HG02798 (cell line): ENCODE results near the gene CCDC106.

Source experiments
- ATAC-seq: cut with Tn5 transposase; IDR thresholded peaks from one replicate; pipeline ENCODE4 v1.9.1; 2021; ENCODE audit warnings: mild to moderate bottlenecking; ENCODE audit not compliant: unreplicated experiment, poor library complexity

CCDC106 gene

DNA sequence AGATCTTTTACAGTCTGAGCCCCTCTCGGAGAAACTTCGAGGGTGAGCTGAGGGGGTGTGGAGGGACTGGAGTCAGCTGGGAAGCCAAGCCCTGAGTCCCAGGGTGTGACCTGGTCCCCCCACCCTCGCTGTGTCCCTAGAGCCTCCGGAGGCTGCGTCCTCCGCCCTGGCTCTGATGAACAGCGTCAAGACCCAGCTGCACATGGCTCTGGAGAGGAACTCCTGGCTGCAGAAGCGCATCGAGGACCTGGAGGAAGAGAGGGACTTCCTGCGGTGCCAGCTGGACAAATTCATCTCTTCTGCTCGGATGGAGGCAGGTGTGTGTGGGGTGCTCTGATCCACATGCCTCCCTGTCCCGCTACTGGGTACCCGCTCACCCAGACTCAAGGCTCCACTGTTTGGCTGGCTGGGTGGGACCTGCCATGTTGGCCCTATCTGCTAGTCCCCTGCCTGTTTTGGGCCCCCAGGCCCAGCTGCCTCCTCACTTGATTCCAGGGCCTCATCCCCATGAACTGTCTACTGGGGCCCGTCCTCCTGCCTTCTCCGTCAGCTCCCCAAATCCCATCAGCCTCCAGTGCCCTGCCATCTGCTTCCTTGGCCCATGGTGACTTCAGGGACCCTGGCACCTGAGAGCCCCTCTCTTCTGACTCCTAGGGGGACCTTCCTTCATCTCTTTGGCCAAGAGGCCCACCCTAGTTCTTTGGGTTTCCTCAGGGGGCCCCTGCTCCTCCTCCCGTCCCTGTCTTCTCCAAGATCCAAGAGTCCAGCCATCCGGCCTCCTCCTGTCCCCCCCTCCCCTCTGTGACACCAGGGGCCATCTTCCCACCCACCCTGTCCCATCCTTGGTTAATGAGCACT is 1.5 kb downstream of the CCDC106 start:
- ATAC-seq, result no peak

DNA sequence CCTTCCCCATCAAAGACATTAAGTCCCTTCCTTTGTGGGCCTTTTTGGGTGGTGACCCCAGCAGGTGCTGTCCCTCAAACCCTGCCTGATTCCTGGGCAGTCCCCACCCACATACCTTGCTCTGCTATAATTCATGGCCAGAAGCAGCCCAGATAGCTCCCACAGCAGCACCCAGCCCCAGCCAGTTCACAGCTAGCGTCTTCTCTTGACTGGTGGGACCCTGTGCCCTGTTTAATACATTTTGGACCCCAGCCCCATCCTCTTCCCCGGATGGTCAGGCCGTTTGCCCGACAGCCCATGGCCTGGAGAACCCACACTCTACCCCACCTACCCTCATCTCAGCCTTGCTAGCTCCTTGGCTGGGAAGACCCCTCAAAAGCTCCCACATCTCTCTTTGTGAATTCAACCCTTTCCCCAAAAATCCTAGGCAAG is 2.1 kb downstream of the CCDC106 start:
- no peak for ATAC-seq

DNA sequence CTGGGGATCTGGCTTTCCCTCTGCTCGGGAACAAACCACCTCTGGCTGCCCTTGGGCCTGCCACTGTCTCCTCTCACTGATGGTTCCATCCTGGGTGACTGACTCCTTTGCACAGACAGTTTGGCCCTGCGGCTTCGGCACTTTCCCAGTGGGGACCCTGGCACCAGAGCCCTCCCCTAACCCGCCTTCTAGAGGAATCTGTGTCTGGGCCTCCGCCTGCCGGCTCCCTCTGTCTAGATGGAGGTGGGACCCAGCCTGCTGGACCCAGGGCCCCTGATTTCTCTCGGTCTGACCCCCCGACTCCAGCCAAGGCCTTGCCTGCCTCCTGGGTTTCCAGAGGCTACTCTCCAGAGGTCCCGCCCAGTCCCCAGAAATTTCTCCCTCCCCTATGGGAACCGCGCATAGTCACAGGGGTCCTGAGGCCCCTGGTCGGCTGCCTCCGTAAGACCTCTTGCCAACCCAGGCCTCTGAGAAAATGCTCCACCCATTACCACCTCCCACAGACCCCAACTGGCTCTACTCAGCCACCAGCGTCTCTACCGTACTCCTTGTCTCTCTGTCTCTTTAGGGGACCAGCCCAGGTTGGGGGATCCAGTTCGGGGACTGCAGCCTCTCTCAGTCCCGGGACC is 2.7 kb downstream of the CCDC106 start:
- ATAC-seq, result no peak

DNA sequence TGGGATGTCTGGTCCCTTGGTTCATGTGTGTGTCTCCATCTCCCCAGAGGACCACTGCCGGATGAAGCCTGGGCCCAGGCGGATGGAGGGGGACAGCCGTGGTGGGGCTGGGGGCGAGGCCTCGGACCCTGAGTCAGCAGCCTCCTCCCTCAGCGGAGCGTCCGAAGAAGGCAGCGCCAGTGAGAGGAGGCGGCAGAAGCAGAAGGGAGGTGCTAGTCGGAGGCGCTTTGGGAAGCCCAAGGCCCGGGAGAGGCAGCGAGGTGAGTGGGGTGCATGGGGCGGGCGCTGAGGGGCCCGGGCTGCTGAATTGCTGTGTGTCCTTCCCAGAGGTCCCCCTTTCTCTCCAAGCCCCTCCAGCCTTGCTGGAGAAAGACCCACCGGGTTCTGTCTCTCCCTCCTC is 3.2 kb downstream of the CCDC106 start:
- no peak for ATAC-seq

DNA sequence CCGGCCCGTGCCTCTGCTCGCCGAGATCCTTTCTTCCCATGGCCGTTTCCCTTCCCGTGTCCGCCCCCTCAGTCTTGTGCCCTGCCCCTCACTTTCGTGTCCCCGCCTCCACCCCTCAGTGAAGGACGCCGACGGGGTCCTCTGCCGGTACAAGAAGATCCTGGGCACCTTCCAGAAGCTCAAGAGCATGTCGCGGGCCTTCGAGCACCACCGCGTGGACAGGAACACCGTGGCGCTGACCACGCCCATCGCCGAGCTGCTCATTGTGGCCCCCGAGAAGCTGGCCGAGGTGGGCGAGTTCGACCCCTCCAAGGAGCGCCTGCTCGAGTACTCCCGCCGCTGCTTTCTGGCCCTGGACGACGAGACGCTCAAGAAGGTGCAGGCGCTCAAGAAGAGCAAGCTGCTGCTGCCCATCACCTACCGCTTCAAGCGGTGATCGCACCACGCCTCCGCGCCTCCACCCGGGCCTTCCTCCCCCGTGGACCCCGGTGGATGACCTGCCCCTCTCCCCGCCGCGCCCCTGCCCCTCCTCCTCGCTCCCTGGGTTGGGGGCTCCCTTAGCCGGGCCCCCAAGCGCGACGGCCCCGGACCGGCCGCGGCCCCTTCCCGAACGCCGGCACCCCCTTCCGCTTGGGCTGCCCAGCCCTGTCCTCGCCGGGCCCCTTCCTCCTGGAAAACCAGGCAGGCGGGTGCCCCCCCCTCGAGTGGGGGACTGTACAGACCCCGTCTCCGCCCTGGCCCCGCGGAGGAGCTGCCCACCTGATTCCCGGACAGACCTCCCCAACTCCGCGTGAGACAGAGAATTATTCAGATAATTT is 4.5 kb downstream of the CCDC106 start:
- ATAC-seq, result no peak

DNA sequence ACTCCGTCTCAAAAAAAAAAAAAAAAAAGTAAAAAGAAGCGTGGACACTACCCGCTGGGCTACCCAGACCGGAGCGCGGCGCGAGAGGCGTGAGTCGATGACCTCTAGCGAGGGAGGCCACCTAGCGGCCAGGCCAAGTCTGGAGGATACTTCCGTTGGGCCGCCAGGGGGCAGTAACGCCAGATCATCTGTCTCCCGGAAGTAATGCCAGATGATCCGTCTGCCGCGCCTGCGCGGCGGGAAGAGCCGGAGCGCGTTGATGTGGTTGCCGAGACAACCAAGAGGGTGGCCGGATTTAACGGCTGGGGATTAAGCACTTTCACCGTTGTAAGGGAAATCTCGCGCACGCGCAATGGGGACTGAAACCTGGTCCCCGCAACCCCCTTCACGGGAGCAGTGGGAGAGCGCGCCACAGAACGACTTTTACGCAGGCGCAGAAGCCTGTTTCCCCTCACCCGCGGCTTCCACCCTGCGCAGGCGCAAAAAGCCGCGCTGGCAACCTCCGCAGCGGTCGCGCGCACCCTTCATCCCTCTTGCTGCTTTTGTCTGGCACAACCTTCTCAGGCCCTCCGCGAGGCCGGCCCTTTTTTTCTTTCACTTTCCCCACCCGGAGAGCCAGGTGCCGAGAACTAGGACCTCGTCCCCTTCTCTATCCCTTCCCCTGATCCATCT is 5.8 kb downstream of the CCDC106 start:
- peak; percentile 59 for ATAC-seq

DNA sequence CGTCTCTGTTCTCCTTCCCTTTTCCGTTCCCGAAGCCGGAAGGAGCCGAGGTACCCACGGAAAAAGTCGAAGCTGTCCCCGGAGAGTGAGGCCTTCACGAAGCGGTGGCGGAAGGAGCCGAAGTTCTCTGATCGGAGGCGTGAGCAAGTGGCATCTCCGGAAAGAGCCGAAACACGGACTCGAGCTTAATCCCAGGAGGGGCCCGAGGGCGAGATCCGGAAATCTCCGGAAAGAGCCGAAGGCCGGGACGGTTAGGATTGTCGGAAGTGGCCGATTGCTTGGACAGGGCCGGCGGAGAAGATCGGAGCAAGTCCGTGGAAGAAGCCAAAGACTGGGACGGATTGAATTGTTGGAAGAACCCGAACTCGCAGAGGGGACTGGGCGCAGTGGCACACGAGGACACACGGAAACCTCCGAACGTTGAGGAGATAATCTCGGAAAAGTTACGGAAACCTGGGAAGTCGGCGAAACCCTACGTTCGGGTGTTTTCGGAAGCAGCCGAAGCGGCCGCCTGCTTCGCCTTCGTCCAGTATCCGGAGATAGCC is 6.4 kb downstream of the CCDC106 start:
- ATAC-seq, result peak; percentile 67

DNA sequence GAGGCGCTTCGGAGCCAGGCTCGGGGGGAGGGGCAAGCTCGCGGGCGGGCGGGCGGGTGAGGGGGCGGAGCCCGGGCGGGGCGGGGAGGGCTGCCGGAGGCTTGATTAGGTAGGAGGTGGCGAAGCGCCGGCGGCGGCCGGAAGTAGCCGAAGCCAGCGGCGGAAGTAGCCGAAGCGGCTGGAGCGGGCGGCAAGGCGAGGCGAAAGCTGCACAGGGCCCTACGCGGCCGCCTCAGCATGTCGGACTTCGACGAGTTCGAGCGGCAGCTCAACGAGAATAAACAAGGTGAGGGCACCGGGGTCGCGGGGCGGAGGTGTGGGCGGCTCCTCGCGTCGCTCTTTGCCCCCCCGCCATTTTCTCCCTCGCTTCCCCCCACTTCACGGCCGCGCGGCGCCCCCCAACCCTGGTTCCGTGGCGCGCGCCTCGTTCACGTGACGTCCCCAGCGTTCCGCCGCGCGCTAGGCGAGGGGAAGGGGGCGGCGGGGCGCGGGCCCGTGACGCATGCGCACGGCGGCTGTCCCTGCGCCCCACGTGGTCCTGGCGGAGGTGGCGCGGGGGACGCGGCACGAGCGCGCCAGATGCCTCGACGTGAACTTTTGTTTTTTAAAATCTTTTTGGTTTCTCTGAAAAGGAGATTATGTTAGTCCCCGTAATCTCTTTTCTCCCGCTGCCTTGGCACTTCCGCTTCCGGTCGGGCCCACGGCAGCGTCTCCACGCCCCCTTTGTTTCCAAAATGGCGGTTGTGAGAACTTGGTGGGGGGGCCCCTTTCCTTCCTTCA is 7.0 kb downstream of the CCDC106 start, which contains the start of gene U2AF2:
TSS of gene U2AF2 (plus strand) at position 168 of the 780 bp plus-strand sequence. CDS start at position 238, 70 bp downstream.
- ATAC-seq, result peak; percentile 33

DNA sequence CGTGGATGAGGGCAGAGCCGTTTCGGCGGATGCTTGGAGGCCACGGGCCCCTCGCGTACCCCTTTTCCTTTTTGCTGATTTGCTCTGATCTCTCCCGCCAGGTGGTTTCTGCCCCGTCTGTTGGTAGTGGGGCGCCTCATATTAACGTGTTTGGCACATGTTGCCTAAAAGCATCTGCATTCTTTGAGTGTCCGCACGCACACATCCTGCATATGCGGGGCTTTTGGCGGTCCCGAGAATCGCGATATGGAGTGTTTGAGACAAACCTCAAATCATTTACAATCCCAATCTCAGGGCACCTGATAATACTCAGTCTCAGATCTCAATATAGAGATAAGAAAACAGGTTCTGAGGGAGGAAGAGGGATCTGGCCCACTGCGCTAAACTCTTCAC is 7.6 kb downstream of the CCDC106 start:
- ATAC-seq, result no peak

DNA sequence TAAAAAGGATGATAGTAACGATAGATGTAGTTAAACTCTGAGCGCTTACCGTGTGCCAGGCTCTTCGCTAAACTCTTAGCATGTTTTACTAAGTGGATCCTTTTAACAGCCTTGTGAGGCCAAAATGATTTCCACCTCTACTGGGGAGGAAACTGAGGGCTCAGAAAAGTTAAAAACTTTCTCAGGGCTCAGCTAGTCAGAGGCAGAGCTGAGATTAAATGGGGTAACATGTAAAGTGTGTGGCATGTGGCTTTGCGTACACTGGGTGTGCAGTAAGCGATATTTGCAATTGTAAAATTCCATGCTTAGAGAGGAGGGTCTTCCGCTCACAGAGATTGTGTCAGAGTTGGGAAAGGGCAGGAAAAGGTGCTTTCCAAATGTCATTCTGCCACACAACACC is 8.5 kb downstream of the CCDC106 start:
- no peak for ATAC-seq

DNA sequence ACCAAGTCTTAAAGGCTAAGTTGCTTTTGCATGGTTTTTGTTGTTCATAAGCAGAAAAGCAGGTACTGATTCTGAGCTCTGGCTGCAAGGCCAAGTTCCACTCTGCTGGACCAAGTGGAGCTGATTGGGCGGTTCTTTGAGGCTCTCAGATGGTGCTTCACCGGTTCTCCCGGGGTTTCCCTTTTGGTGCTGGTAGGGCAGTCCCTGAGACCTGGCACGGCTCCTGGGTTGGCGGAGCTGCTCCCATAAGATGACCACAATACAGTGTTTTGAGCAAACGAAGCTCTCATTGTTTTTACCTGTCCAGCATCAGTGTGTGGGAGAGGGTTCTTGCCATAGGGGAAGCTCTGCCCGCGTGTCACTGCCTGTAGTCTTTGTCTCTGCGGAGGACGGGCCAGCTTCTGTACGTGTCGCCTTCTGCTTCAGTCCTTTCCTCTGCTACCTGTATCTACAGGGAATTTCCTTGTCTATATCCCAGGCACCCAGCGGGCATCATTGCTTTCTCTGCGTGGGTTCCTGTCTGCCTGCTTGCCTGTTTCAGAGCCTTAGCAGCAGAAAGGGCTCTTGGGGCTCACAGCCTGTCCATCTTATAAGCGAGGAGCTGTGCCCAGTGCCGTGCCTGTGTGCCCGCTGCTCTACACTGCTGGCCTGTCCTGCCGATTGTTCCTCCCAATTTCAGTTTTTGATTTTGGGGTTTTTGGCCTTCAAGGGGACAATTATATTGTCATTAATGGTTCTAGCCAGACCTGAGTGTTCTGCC is 9.2 kb downstream of the CCDC106 start:
- ATAC-seq, result no peak

DNA sequence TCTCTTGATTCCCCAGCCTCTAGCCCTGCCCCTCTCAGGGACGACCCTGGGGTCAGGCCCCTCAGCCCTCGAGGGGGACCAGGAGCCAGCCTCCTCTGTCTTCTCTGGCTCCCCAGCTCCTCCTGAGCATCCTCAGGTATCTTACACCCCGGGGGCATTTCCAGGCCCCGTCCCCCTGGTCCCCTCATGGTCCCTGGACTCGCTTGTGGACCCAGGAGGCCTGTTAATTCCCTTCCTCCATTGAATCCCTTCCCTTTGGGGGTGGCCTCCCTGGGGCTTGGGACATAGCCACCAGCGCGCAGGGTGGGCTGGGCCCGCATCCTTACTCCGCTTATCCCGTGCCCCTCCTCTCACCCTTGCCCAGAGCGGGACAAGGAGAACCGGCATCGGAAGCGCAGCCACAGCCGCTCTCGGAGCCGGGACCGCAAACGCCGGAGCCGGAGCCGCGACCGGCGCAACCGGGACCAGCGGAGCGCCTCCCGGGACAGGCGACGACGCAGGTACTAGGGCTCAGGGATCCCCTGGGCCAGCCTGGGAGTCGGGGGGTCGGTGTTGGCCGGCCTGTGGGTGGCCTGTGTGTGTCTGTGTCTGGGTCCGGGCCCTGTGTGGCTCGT is 10.9 kb downstream of the CCDC106 start:
- no peak for ATAC-seq

DNA sequence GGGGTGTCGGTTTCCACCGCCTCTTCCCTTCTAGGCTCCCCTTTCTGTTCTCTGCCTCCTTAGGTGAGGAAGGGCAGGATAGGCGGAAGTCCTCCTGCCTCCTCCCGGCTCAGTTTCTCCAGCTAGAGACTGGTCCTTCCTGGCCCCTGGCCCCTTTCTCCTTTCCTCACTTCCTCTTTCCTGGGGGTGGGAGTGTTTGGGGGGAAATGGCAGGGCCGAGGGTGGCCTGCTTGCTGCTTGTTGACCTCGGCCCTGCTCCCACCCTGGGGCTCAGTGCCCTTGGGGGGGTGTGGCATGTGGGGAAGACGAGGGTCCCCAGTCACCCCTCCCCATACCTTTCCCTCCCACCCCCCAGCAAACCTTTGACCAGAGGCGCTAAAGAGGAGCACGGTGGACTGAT is 11.8 kb downstream of the CCDC106 start:
- ATAC-seq, result no peak

DNA sequence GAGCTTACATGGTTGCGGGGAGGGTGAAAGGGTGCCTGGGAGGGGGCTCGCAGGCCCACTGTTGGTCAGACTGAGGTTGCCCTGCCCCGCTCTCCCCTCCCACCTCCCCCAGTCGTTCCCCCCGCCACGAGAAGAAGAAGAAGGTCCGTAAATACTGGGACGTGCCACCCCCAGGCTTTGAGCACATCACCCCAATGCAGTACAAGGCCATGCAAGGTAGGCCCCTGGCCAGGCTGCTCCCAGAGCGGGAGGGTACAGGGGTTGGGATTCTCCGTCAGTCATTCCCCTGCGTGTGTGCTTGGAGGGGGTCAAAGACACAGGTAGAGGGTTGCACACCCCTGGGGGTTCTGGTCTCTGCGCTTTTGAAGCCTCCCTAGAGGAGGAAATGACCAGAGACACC is 12.4 kb downstream of the CCDC106 start:
- no peak for ATAC-seq

DNA sequence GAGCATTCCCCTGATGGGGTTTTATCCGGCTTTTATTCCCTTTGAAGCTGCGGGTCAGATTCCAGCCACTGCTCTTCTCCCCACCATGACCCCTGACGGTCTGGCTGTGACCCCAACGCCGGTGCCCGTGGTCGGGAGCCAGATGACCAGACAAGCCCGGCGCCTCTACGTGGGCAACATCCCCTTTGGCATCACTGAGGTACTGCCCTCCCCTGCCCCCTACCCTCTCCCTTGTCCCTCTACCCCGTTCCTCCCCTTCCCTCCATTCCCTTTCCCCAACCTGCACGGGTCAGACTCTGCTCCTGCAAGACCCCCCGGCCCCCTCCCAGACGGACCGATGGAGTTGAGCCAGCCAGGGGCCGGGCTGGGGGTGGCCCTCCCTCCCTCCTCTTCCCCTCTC is 13.0 kb downstream of the CCDC106 start:
- ATAC-seq, result no peak

DNA sequence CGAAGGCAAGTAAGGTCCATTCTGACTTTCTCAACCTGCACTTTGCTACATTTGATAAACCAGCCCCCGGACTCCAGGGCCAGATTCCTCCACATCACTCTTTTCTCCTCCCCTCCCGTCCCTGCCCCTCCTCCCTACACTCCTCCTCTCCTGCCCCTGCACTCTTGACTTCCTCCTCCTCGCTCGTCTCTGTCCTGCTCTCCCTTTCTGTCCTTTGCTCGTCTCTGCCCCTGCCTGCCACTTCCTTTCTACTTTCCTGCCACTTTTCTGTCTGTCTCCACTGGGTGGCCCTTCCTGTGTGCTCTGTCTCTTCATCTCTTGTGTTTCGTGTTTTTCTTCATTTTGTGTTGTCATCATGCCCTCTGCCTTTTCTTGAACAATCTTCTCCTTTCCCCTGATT is 13.8 kb downstream of the CCDC106 start:
- ATAC-seq, result no peak

DNA sequence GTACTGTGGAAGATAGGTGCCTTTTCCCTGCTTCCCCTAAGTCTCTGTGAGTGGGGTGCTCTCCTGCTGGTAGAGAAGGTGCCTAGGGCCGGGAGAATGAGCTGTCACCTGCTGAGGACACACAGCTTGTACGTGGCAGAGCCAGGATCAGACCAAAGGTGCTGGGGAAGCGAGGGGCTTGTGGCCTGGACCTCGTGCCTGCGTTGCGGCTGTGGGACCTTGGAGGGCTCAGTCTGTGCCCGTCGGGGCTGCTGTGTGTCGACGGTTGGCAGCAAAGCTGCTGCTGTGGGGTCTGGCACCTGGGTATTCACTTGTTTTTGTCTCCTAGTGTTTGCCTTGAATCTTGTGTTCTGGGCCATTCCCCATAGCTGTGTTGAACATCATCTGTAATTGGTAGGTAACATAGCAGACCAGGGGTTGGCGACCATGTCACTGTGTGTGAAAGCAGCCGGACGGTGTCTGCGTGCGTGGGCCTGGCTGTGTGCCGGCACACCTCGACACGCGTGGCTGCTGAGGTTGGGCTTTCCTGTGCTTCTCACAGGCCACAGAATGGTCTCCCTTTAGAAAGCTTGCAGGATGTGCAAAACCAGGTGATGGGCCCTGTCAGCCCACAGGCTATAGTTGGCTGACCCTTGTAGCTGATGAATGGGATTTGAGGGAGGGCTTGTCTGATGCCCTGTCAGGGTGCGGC is 16.0 kb downstream of the CCDC106 start:
- ATAC-seq, result no peak
